H1 (cell line): ENCODE data around the gene THAP9. TPM values are rescaled to one million over a fixed set of nuclear protein-coding genes. Genes with fewer than 3 reads are reported as not detected.

Experiments
- CTCF ChIA-PET: fragments of 300-600 bp; sonication (Branson Sonifier 250); formaldehyde crosslinking; loops from one replicate; lab custom pipeline; 2021; ENCODE audit not compliant: partially characterized antibody; lab: Charles Lee
- POLR2A ChIA-PET: fragments of 300-600 bp; sonication (Branson Sonifier 250); formaldehyde crosslinking; loops from one replicate; lab custom pipeline; 2021; ENCODE audit warnings: inconsistent platforms; ENCODE audit not compliant: partially characterized antibody; lab: Charles Lee
- DNase-seq, 2 experiments: peaks; one replicate each; pipeline versions ENCODE4 v3.0.0 to v3.0.0-alpha.2; 2010 to 2022; ENCODE audit warnings: low spot score in 2 of 2, low read depth in 1 of 2, mixed read lengths in 1 of 2
- FAIRE-seq: peaks from 2 replicates; lab custom pipeline; 2011; peaks lifted over from hg19 to GRCh38; lab: Jason Lieb, UNC
- H2AFZ ChIP-seq: 2 replicates; pipeline ENCODE4 v1.8.1; 2012; ENCODE audit warnings: low read length, inconsistent platforms
- H2AK5ac ChIP-seq: 2 replicates; pipeline ENCODE4 v1.6.1; 2013; ENCODE audit warnings: low read depth, low read length
- H2BK120ac ChIP-seq: replicated peaks from 2 replicates; pipeline ENCODE3; 2013; ENCODE audit warnings: low read depth, low read length, inconsistent platforms
- H2BK12ac ChIP-seq: 2 replicates; pipeline ENCODE4 v1.6.1; 2013; ENCODE audit warnings: low read depth, low read length
- H2BK15ac ChIP-seq: 2 replicates; pipeline ENCODE4 v1.6.1; 2013; ENCODE audit warnings: low read length
- H2BK20ac ChIP-seq: 2 replicates; pipeline ENCODE4 v1.6.1; 2013; ENCODE audit warnings: low read length
- H2BK5ac ChIP-seq: 2 replicates; pipeline ENCODE4 v1.6.1; 2013; ENCODE audit warnings: low read depth, low read length
- H3K14ac ChIP-seq: 2 replicates; pipeline ENCODE4 v1.6.1; 2013; ENCODE audit warnings: inconsistent platforms; ENCODE audit not compliant: insufficient read length
- H3K18ac ChIP-seq: 2 replicates; pipeline ENCODE4 v1.6.1; 2013; ENCODE audit warnings: low read length; ENCODE audit errors: extremely low read depth
- H3K23ac ChIP-seq: 2 replicates; pipeline ENCODE4 v1.6.1; 2013; ENCODE audit warnings: inconsistent platforms; ENCODE audit not compliant: insufficient read length
- H3K23me2 ChIP-seq: 2 replicates; pipeline ENCODE4 v1.6.1; 2013; ENCODE audit warnings: low read depth, low read length
- H3K27ac ChIP-seq: 2 replicates; pipeline ENCODE4 v1.6.1; 2011; ENCODE audit warnings: low read depth, low read length, inconsistent platforms
- H3K27me3 ChIP-seq, 4 experiments: replicated peaks in 1 of 4; 1 replicate in 1 of 4; 2 replicates in 3 of 4; pipeline versions ENCODE4 v1.6.1 to v1.8.1; 2011 to 2013; ENCODE audit warnings: low read length in 3 of 4, mild to moderate bottlenecking in 3 of 4, inconsistent platforms in 2 of 4, mixed read lengths in 2 of 4, moderate library complexity in 1 of 4; ENCODE audit not compliant: control insufficient read depth in 3 of 4, insufficient read depth in 3 of 4; ENCODE audit errors: extremely low read depth in 1 of 4
- H3K36me3 ChIP-seq, 4 experiments: 2 replicates each; pipeline versions ENCODE4 v1.6.1 to v1.8.1; 2011 to 2013; ENCODE audit warnings: mild to moderate bottlenecking in 4 of 4, low read length in 3 of 4, moderate library complexity in 2 of 4, control low read depth in 1 of 4, inconsistent platforms in 1 of 4; ENCODE audit not compliant: insufficient read depth in 4 of 4, control insufficient read depth in 2 of 4
- H3K4ac ChIP-seq: replicated peaks from 2 replicates; pipeline ENCODE3; 2013; ENCODE audit warnings: low read length, low read depth, mixed read lengths, inconsistent platforms; ENCODE audit not compliant: insufficient read length
- H3K4me1 ChIP-seq, 4 experiments: replicated peaks in 1 of 4; 1 replicate in 1 of 4; 2 replicates in 3 of 4; pipeline versions ENCODE4 v1.6.1 to v1.8.1; 2011 to 2013; ENCODE audit warnings: low read length in 3 of 4, inconsistent platforms in 2 of 4, mixed read lengths in 1 of 4; ENCODE audit not compliant: insufficient read depth in 4 of 4, control insufficient read depth in 3 of 4
- H3K4me2 ChIP-seq, 2 experiments: 2 replicates each; pipeline versions ENCODE4 v1.6.1 to v1.8.1; 2011 to 2013; ENCODE audit warnings: low read depth in 2 of 2, low read length in 2 of 2, control low read depth in 1 of 2, inconsistent platforms in 1 of 2, mild to moderate bottlenecking in 1 of 2; ENCODE audit not compliant: insufficient read depth in 1 of 2
- H3K4me3 ChIP-seq, 4 experiments: fragments of 200-600, 300-600 bp in 1 of 4; sonication (generic), shearing (Covaris generic), sonication (Bioruptor Twin) in 1 of 4; 2 replicates each; pipeline versions ENCODE4 v1.5.1 to v1.8.1; 2011 to 2016; ENCODE audit warnings: low read length in 4 of 4, low read depth in 3 of 4, control low read depth in 2 of 4, inconsistent platforms in 2 of 4, mild to moderate bottlenecking in 2 of 4, mixed read lengths in 1 of 4, moderate library complexity in 1 of 4; ENCODE audit not compliant: insufficient read depth in 2 of 4; ENCODE audit errors: extremely low read depth in 1 of 4
- H3K56ac ChIP-seq: replicated peaks from 2 replicates; pipeline ENCODE3; 2013; ENCODE audit warnings: low read depth, mild to moderate bottlenecking, mixed read lengths, low read length, inconsistent platforms; ENCODE audit not compliant: insufficient read length
- H3K79me1 ChIP-seq: 2 replicates; pipeline ENCODE4 v1.6.1; 2013; ENCODE audit warnings: low read depth, low read length, control low read depth
- H3K79me2 ChIP-seq, 2 experiments: 2 replicates each; pipeline versions ENCODE4 v1.6.1 to v1.8.1; 2012 to 2013; ENCODE audit warnings: low read length in 2 of 2, mild to moderate bottlenecking in 2 of 2, inconsistent platforms in 1 of 2; ENCODE audit not compliant: insufficient read depth in 2 of 2, control insufficient read depth in 1 of 2
- H3K9ac ChIP-seq, 4 experiments: replicated peaks in 1 of 4; 1 replicate in 1 of 4; 2 replicates in 3 of 4; pipeline versions ENCODE4 v1.6.1 to v1.8.1; 2011 to 2013; ENCODE audit warnings: low read depth in 3 of 4, low read length in 3 of 4, control low read depth in 2 of 4, mild to moderate bottlenecking in 2 of 4, moderate library complexity in 2 of 4, inconsistent platforms in 1 of 4; ENCODE audit errors: extremely low read depth in 1 of 4
- H3K9me3 ChIP-seq, 2 experiments: 2 replicates each; pipeline versions ENCODE4 v1.6.1 to v1.8.1; 2012 to 2013; ENCODE audit warnings: mild to moderate bottlenecking in 2 of 2, moderate library complexity in 2 of 2, control low read depth in 1 of 2, inconsistent platforms in 1 of 2, low read depth in 1 of 2, low read length in 1 of 2, mixed read lengths in 1 of 2; ENCODE audit not compliant: insufficient read depth in 2 of 2
- H4K20me1 ChIP-seq, 2 experiments: replicated peaks in 1 of 2; 2 replicates each; pipeline versions ENCODE3 to v1.8.1; 2011 to 2013; ENCODE audit warnings: inconsistent platforms in 2 of 2, low read length in 2 of 2, mild to moderate bottlenecking in 1 of 2; ENCODE audit not compliant: insufficient read depth in 2 of 2, control insufficient read depth in 1 of 2
- H4K5ac ChIP-seq: 2 replicates; pipeline ENCODE4 v1.6.1; 2013; ENCODE audit warnings: low read length, low read depth, mixed read lengths, inconsistent platforms; ENCODE audit not compliant: insufficient read length
- H4K8ac ChIP-seq: 2 replicates; pipeline ENCODE4 v1.8.0; 2013; ENCODE audit warnings: mild to moderate bottlenecking, moderate library complexity, low read length, inconsistent platforms; ENCODE audit not compliant: insufficient read depth; ENCODE audit errors: extremely low read depth
- H4K91ac ChIP-seq: replicated peaks from 2 replicates; pipeline ENCODE3; 2013; ENCODE audit warnings: low read length, mixed read lengths, inconsistent platforms; ENCODE audit not compliant: insufficient read length
- whole genome bisulfite sequencing, 2 experiments: shearing (Covaris generic) in 1 of 2; methylation state at CpG; one replicate each; pipeline versions ENCODE4 v1.1.6 to v1.1.7; 2013 to 2015; ENCODE audit warnings: low lambda C conversion rate in 2 of 2, mixed read lengths in 2 of 2, inconsistent platforms in 1 of 2, low coverage in 1 of 2, missing lambda C conversion rate in 1 of 2; ENCODE audit not compliant: insufficient replicate concordance in 2 of 2, insufficient coverage in 1 of 2, insufficient read length in 1 of 2; ENCODE audit errors: extremely low coverage in 1 of 2, missing lambda C conversion rate in 1 of 2; 5-methylcytosine and 5-hydroxymethylcytosine counted together
- polyA plus RNA-seq, 7 experiments: library from polyadenylated mRNA; depleted of rRNA in 3 of 7; stranded (reverse) in 5 of 7; unstranded in 2 of 7; fragments of >200 nt in 5 of 7; fragments of 200-250 nt in 2 of 7; gene quantifications; 1 replicate in 5 of 7; 2 replicates in 1 of 7; 4 replicates in 1 of 7; pipeline versions ENCODE4 v1.2.1 to v1.2.3, GENCODE V29; 2011 to 2013; ENCODE audit warnings: missing spikeins in 2 of 7, mixed read lengths in 2 of 7
- total RNA-seq: library from RNA; stranded (reverse); fragmentation: NEBNext Ultra II Directional; extraction: Animal tissue kit (Norgen Biotek cat#: 25700); gene quantifications from 2 replicates; pipeline ENCODE4 v1.2.1, GENCODE V29; 2021

THAP9 gene
- total and polyA plus RNA-seq, 2 of the 8 experiments (the other 6 are each of a cell fraction or from before 2014, with no cell fraction given): 6.1 to 13.2 TPM

GRCh38 chr4:82864336-82864979 is 36.1 kb upstream of the THAP9 start:
- Histone ChIP-seq H3K27me3 (no peaks in the 10 kb centered on the region), H2BK12ac (no peak overlapping the region), H3K23me2 (no peaks in the 10 kb centered on the region), H4K8ac (no peak overlapping the region), H2BK120ac (no peak overlapping the region), H3K79me1 (no peaks in the 10 kb centered on the region), H3K4ac (no peak overlapping the region), H3K27ac (no peak overlapping the region), H2AK5ac (no peak overlapping the region), H3K36me3 (peaks cover 5 to 66% (median 35%) of the 10 kb centered on the region in 4 experiments; a peak in 7 of 8 replicates), H2AFZ (no peak overlapping the region), H4K5ac (no peak overlapping the region), H2BK20ac (no peak overlapping the region), H3K9me3 (no peaks in the 10 kb centered on the region), H2BK5ac (no peak overlapping the region), H3K4me3 (no peak overlapping the region), H3K79me2 (no peaks in the 10 kb centered on the region), H4K91ac (no peak overlapping the region), H3K14ac (no peak overlapping the region), H3K23ac (no peak overlapping the region), H3K18ac (no peak overlapping the region), H3K4me2 (no peak overlapping the region), H3K9ac (no peak overlapping the region), H3K4me1 (no peaks in the 10 kb centered on the region), H4K20me1 (no peaks in the 10 kb centered on the region), H2BK15ac (no peak overlapping the region), H3K56ac (no peak overlapping the region)
- DNase-seq (no peak), FAIRE-seq (no peak)
- CTCF ChIA-PET: interaction anchor here (3.0 kb wide), 1 partner anchor 12 kb away, joined by 14 read pairs; no protein-coding TSS in a partner anchor
- POLR2A ChIA-PET: no interaction called here
- 91% methylated on average over 6 of the region's 6 CpGs; no CpG with 5 or more reads in 1 of the 2 experiments for WGBS, 2 experiments
